ENCODE measurements around the gene CPNE4.

CPNE4 gene

GRCh38 chr3:131669600-131669999 is 365.2 kb downstream of the CPNE4 start:
- no peak for DNase-seq

- DNase-seq: no peak
These were observed 376.0 kb downstream of the CPNE4 start for GRCh38 chr3:131658771-131659170.

- DNase-seq: no peak
These were observed 376.7 kb downstream of the CPNE4 start for GRCh38 chr3:131658115-131658514.

- no peak for DNase-seq
These were observed 379.6 kb downstream of the CPNE4 start for GRCh38 chr3:131655070-131655690.

GRCh38 chr3:131645638-131646037 is 389.2 kb downstream of the CPNE4 start:
- no peak for DNase-seq

- no peak for DNase-seq
These were observed 398.5 kb downstream of the CPNE4 start for GRCh38 chr3:131636266-131636775.

GRCh38 chr3:131630807-131631206 is 404.0 kb downstream of the CPNE4 start:
- no peak for DNase-seq

GRCh38 chr3:131630097-131630496 is 404.7 kb downstream of the CPNE4 start:
- DNase-seq: no peak

GRCh38 chr3:131623431-131623830 is 411.4 kb downstream of the CPNE4 start:
- no peak for DNase-seq

GRCh38 chr3:131622726-131623125 is 412.1 kb downstream of the CPNE4 start:
- DNase-seq: no peak

GRCh38 chr3:131620977-131621376 is 413.8 kb downstream of the CPNE4 start:
- no peak for DNase-seq

- DNase-seq: no peak
These were observed 415.0 kb downstream of the CPNE4 start for GRCh38 chr3:131619821-131620220.

- DNase-seq: no peak
These were observed 418.1 kb downstream of the CPNE4 start for GRCh38 chr3:131616719-131617118.

- DNase-seq: no peak
These were observed 422.1 kb downstream of the CPNE4 start for GRCh38 chr3:131612745-131613144.

- no peak for DNase-seq
These were observed 424.6 kb downstream of the CPNE4 start for GRCh38 chr3:131610174-131610573.

- no peak for DNase-seq
These were observed 426.1 kb downstream of the CPNE4 start for GRCh38 chr3:131608741-131609140.

- no peak for DNase-seq
These were observed 426.5 kb downstream of the CPNE4 start for GRCh38 chr3:131608296-131608695.

GRCh38 chr3:131605916-131606315 is 428.9 kb downstream of the CPNE4 start:
- peak; percentile 23 for DNase-seq

GRCh38 chr3:131602011-131602779 is 432.6 kb downstream of the CPNE4 start:
- peak; percentile 20 for DNase-seq

GRCh38 chr3:131597816-131598215 is 437.0 kb downstream of the CPNE4 start:
- DNase-seq: peak; percentile 1

GRCh38 chr3:131596884-131597283 is 437.9 kb downstream of the CPNE4 start:
- DNase-seq: no peak

GRCh38 chr3:131591394-131592014 is 443.3 kb downstream of the CPNE4 start:
- DNase-seq: peak; percentile 5

GRCh38 chr3:131586277-131586676 is 448.5 kb downstream of the CPNE4 start:
- no peak for DNase-seq

- no peak for DNase-seq
These were observed 452.4 kb downstream of the CPNE4 start for GRCh38 chr3:131582438-131582837.

Data from NCI-H69 (cell line).